Right renal cortex interstitium (tissue), 3 donors: ENCODE results near the gene FBXL20. TPM values are rescaled to one million over a fixed set of nuclear protein-coding genes. Genes with fewer than 3 reads are reported as not detected.

ENCODE experiments used
- DNase-seq, 3 donors: peaks; one replicate each; pipeline ENCODE4 v3.0.0-alpha.2; 2013; ENCODE audit warnings: low read depth in 3 of 3, low spot score in 2 of 3
- polyA plus RNA-seq, 3 donors: library from polyadenylated mRNA; unstranded; fragments of 120-200 nt; gene quantifications; one replicate each; pipeline ENCODE4 v1.2.1, GENCODE V29; 2013; ENCODE audit not compliant: insufficient read length in 3 of 3

Gene FBXL20
- polyA plus RNA-seq, 3 donors = 11.7 to 11.9 (median 11.8) TPM

DNA sequence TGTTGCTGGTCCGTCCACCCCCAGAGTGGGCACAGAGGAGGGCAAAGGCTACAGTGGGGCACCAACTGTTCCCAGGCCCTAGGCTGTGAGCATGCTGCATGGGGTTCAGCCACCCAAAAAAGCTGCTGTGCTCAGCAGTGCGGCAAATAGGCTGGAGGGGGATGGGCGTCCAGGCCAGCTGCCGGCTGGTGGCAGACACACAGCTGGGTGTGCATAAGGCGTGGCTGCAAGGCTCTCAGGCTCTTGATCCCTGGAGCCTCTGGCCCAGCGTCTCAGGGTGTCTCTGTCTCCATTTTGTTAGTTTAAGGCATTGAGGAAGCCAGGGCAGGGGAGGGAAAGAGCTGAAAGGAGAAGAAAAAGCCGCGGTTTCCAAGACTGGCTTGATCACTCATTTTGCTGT lies 192.5 kb downstream of the FBXL20 start:
- no peak for DNase-seq

DNA sequence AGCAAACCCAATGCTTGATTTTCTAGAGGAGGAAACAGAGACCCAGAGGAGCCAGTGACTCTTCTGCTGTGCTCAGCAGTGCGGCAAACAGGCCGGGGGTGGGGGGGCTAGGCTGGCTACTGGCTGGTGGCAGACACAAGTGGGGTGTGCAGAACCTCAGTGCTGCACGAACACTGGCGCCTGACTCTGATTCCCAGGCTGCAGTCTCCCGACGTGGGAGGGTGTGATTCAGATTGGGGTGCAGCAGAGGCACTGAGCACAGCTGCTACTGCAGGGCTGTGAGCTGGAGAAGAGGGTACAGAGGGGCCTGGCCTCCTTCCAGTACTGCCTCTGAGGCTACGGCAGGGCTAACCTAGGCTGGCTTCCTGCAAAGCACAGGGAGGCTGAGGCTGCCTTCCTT lies 193.3 kb downstream of the FBXL20 start:
- DNase-seq = no peak

GRCh38 chr17:39205112-39205526 lies 196.3 kb downstream of the FBXL20 start:
- no peak for DNase-seq

DNA sequence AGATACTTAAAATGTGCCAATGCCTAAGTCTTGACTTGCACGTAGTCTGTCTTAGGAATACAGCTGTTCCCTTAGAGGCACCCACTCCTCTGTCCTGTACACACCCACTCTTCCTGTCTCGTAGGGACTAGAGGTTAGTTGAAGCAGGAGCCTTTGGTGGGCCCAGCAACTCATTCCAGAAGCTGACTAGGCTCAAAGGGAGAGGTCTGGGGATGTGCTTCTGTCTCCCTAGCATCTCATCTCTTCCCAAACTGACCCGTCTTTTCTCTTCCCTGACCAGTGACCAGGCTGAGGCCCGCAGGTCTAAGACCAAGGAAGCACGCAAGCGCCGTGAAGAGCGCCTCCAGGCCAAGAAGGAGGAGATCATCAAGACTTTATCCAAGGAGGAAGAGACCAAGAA lies 197.2 kb downstream of the FBXL20 start:
- no peak for DNase-seq

Other genes with a start within 250 kb of the FBXL20 start
- gene PLXDC1, start 250.0 kb downstream of the FBXL20 start, polyA plus RNA-seq = 1 to 10 TPM; 4.9 to 7.3 (median 5.3) TPM
- under 1 TPM in 1 of 3 donors, not detected in 2; 0.14 TPM for gene ARL5C, start 235.5 kb downstream of the FBXL20 start, polyA plus RNA-seq
- gene CACNB1, start 204.0 kb downstream of the FBXL20 start, polyA plus RNA-seq = 1 to 10 TPM; 6.4 to 8.2 (median 7.6) TPM
- gene RPL19, start 201.3 kb downstream of the FBXL20 start, polyA plus RNA-seq = 1,000 to 10,000 TPM; 1,930 to 2,158 (median 2,002) TPM
- gene STAC2, start 175.7 kb downstream of the FBXL20 start, polyA plus RNA-seq = 1 to 10 TPM; 3.5 to 3.7 (median 3.7) TPM
- 10 to 100 TPM; 52.8 to 59.5 (median 54.2) TPM for gene MED1, start 49.6 kb upstream of the FBXL20 start, polyA plus RNA-seq
- gene CDK12, start 59.9 kb upstream of the FBXL20 start, polyA plus RNA-seq = 10 to 100 TPM; 48.3 to 59.6 (median 52.7) TPM
- under 1 TPM in 1 of 3 donors, not detected in 2; 0.04 TPM for gene NEUROD2, start 206.3 kb upstream of the FBXL20 start, polyA plus RNA-seq
- gene PPP1R1B, start 225.3 kb upstream of the FBXL20 start, polyA plus RNA-seq = 10 to 100 TPM; 13.6 to 18.1 (median 14.1) TPM
- gene STARD3, start 235.5 kb upstream of the FBXL20 start, polyA plus RNA-seq = 10 to 100 TPM; 42.9 to 52.2 (median 49.1) TPM